Gastrocnemius medialis (tissue), 4 donors: Measurements from ENCODE around the gene IFT81.

ENCODE experiments used
- POLR2A ChIP-seq, 2 donors: fragments of 450-650 bp; IDR thresholded peaks; one replicate each; pipeline ENCODE4 v1.6.1; 2017; ENCODE audit warnings: antibody characterized with exemption in 2 of 2, mild to moderate bottlenecking in 2 of 2, moderate library complexity in 2 of 2
- TF ChIP-seq, protein P1 (sequence below), 5 experiments: fragments of 450-650 bp in 3 of 5; fragments of 200-600 bp in 2 of 5; sonication (generic) in 2 of 5; IDR thresholded peaks in 4 of 5; conservative IDR thresholded peaks in 1 of 5; 1 replicate in 4 of 5; 2 replicates in 1 of 5; pipeline ENCODE4 v1.5.1; 2016 to 2019; ENCODE audit warnings: antibody characterized with exemption in 5 of 5, mild to moderate bottlenecking in 3 of 5, moderate library complexity in 3 of 5

DNA sequence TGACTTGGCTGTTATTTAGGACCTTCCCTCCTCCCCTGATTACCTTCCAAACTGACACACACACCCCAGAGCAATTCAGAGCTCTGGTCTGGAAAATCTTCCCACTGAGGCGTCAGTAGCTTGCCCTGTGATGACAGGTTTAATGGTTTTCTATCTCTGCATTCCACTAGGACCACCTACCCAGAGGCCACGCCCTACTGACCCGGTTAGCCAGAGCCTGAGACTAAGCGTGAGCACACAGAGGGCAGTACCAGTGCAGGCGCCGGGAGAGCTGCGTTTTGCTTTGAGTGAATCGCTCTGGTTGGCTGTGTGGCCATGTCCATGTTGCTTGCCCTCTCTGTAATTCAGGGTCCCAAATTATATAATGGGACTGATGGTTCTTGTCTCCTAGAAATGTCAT, 120.7 kb downstream of the IFT81 start:
- no peak for TF ChIP-seq POLR2A (IDR thresholded peaks at IDR 0.05)
- TF ChIP-seq, protein P1, sequence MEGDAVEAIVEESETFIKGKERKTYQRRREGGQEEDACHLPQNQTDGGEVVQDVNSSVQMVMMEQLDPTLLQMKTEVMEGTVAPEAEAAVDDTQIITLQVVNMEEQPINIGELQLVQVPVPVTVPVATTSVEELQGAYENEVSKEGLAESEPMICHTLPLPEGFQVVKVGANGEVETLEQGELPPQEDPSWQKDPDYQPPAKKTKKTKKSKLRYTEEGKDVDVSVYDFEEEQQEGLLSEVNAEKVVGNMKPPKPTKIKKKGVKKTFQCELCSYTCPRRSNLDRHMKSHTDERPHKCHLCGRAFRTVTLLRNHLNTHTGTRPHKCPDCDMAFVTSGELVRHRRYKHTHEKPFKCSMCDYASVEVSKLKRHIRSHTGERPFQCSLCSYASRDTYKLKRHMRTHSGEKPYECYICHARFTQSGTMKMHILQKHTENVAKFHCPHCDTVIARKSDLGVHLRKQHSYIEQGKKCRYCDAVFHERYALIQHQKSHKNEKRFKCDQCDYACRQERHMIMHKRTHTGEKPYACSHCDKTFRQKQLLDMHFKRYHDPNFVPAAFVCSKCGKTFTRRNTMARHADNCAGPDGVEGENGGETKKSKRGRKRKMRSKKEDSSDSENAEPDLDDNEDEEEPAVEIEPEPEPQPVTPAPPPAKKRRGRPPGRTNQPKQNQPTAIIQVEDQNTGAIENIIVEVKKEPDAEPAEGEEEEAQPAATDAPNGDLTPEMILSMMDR (IDR thresholded peaks at IDR 0.05 in 4 of 5, conservative IDR thresholded peaks at IDR 0.05 in 1 of 5) = no peak
